ENCODE measurements around the gene DBT.
"Not testable (repeated sequence)": the region's sequence is repeated elsewhere in the genome, so short reads cannot be mapped to it uniquely, and the experiment has no call there.

The DBT gene

GRCh38 chr1:100249537-100250257 is at the start of gene DBT:
DBT (minus strand) TSS chr1:100249834; CDS start chr1:100249820, 14 bp downstream.
- peak; percentile 94 for DNase-seq

- no peak for DNase-seq
Measured at GRCh38 chr1:100298512-100298911, 48.9 kb upstream of the DBT start.

- DNase-seq = not testable (repeated sequence)
Measured at GRCh38 chr1:100296997-100297396, 47.4 kb upstream of the DBT start.

- no peak for DNase-seq
Measured at GRCh38 chr1:100296140-100296539, 46.5 kb upstream of the DBT start.

GRCh38 chr1:100292711-100293110 is 43.1 kb upstream of the DBT start:
- no peak for DNase-seq

- no peak for DNase-seq
Measured at GRCh38 chr1:100290291-100290690, 40.7 kb upstream of the DBT start.

GRCh38 chr1:100287162-100287561 is 37.5 kb upstream of the DBT start:
- DNase-seq = no peak

GRCh38 chr1:100284591-100284990 is 35.0 kb upstream of the DBT start:
- no peak for DNase-seq

- DNase-seq = no peak
Measured at GRCh38 chr1:100279954-100280682, 30.5 kb upstream of the DBT start.

GRCh38 chr1:100279358-100279923 is 29.8 kb upstream of the DBT start:
- no peak for DNase-seq

- DNase-seq = no peak
Measured at GRCh38 chr1:100277866-100278265, 28.2 kb upstream of the DBT start.

- no peak for DNase-seq
Measured at GRCh38 chr1:100268202-100268601, 18.6 kb upstream of the DBT start.

GRCh38 chr1:100267284-100267683 is 17.6 kb upstream of the DBT start:
- no peak for DNase-seq

- no peak for DNase-seq
Measured at GRCh38 chr1:100266741-100267140, 17.1 kb upstream of the DBT start.

- peak; percentile 90 for DNase-seq
Measured at GRCh38 chr1:100265931-100266740, 16.5 kb upstream of the DBT start, which contains the start of gene RTCA. RTCA (plus strand) TSS chr1:100266216; CDS start chr1:100266376, 160 bp downstream.

- DNase-seq = no peak
Measured at GRCh38 chr1:100265562-100265930, 15.9 kb upstream of the DBT start.

GRCh38 chr1:100264081-100264480 is 14.4 kb upstream of the DBT start:
- not testable (repeated sequence) for DNase-seq

GRCh38 chr1:100261686-100262085 is 12.1 kb upstream of the DBT start:
- no peak for DNase-seq

GRCh38 chr1:100258427-100258826 is 8.8 kb upstream of the DBT start:
- not testable (repeated sequence) for DNase-seq

- DNase-seq = not testable (repeated sequence)
Measured at GRCh38 chr1:100256273-100256672, 6.6 kb upstream of the DBT start.

- no peak for DNase-seq
Measured at GRCh38 chr1:100253552-100253951, 3.9 kb upstream of the DBT start.

GRCh38 chr1:100252901-100253300 is 3.3 kb upstream of the DBT start:
- DNase-seq = no peak

- DNase-seq = no peak
Measured at GRCh38 chr1:100250807-100251206, 1.2 kb upstream of the DBT start.
